HG02970 (cell line): ENCODE measurements around the gene CYP2B6.
"Not testable (repeated sequence)": the region's sequence is repeated elsewhere in the genome, so short reads cannot be mapped to it uniquely, and the experiment has no call there.

ENCODE experiments used
- ATAC-seq: cut with Tn5 transposase; IDR thresholded peaks from one replicate; pipeline ENCODE4 v1.9.1; 2021; ENCODE audit warnings: mild to moderate bottlenecking, moderate library complexity, moderate number of reproducible peaks; ENCODE audit not compliant: unreplicated experiment, low FRiP score

CYP2B6 gene

GRCh38 chr19:40979759-40980158 lies 11.3 kb upstream of the CYP2B6 start:
- ATAC-seq: not testable (repeated sequence)

GRCh38 chr19:40980743-40981442 lies 10.2 kb upstream of the CYP2B6 start:
- not testable (repeated sequence) for ATAC-seq

GRCh38 chr19:40981591-40981990 lies 9.5 kb upstream of the CYP2B6 start:
- ATAC-seq: no peak

GRCh38 chr19:40982594-40983101 lies 8.4 kb upstream of the CYP2B6 start:
- ATAC-seq: no peak

- ATAC-seq: no peak
These were observed 1.6 kb upstream of the CYP2B6 start for GRCh38 chr19:40989453-40989852.

- no peak for ATAC-seq
These were observed 4.3 kb downstream of the CYP2B6 start for GRCh38 chr19:40995355-40995754.

GRCh38 chr19:40999018-40999417 lies 7.9 kb downstream of the CYP2B6 start:
- ATAC-seq: not testable (repeated sequence)

- no peak for ATAC-seq
These were observed 9.2 kb downstream of the CYP2B6 start for GRCh38 chr19:41000310-41000737.

- ATAC-seq: no peak
These were observed 10.3 kb downstream of the CYP2B6 start for GRCh38 chr19:41001243-41001971.

- ATAC-seq: not testable (repeated sequence)
These were observed 12.6 kb downstream of the CYP2B6 start for GRCh38 chr19:41003656-41004055.

- no peak for ATAC-seq
These were observed 18.7 kb downstream of the CYP2B6 start for GRCh38 chr19:41009700-41010235.

GRCh38 chr19:41013359-41013758 lies 22.3 kb downstream of the CYP2B6 start:
- ATAC-seq: no peak

- no peak for ATAC-seq
These were observed 23.6 kb downstream of the CYP2B6 start for GRCh38 chr19:41014643-41015042.

GRCh38 chr19:41016488-41017071 lies 25.5 kb downstream of the CYP2B6 start:
- ATAC-seq: no peak

GRCh38 chr19:41018736-41019290 lies 27.7 kb downstream of the CYP2B6 start:
- no peak for ATAC-seq

GRCh38 chr19:41019346-41019745 lies 28.3 kb downstream of the CYP2B6 start:
- no peak for ATAC-seq

GRCh38 chr19:41023193-41023592 lies 32.1 kb downstream of the CYP2B6 start:
- ATAC-seq: no peak

GRCh38 chr19:41025411-41025810 lies 34.3 kb downstream of the CYP2B6 start:
- ATAC-seq: no peak

- no peak for ATAC-seq
These were observed 34.8 kb downstream of the CYP2B6 start for GRCh38 chr19:41025871-41026270.

GRCh38 chr19:41027273-41027967 lies 36.3 kb downstream of the CYP2B6 start:
- no peak for ATAC-seq
